SK-MEL-5 (cell line): Measurements from ENCODE around the gene RPS3A. TPM values are rescaled to one million over a fixed set of nuclear protein-coding genes. Genes with fewer than 3 reads are reported as not detected.
"Not testable (repeated sequence)": the region's sequence is repeated elsewhere in the genome, so short reads cannot be mapped to it uniquely, and the experiment has no call there.

Experiments
- DNase-seq: peaks from one replicate; pipeline ENCODE4 v3.0.0-alpha.2; 2016; ENCODE audit warnings: low read depth, low spot score
- in situ Hi-C: cut with HindIII; loops from 2 replicates; pipeline ENCODE4 v1.10.0; 2016; ENCODE audit warnings: low sequenced_read_pairs, high pct_unique_total_duplicates, low pct_unique_long_range_greater_than_20kb
- total RNA-seq: library from RNA; depleted of rRNA; stranded (reverse); fragments of >200 nt; shearing (Covaris generic); gene quantifications from 2 replicates; pipeline ENCODE4 v1.2.3, GENCODE V29; 2014

Gene RPS3A
- total RNA-seq, 1 experiment from 2014 or later = 3,163 TPM

GRCh38 chr4:151105454-151106032 lies 6.1 kb downstream of the RPS3A start:
- DNase-seq = no peak
- in situ Hi-C loops = no loop called here

- in situ Hi-C loops = no loop called here
- DNase-seq = no peak
Observed at GRCh38 chr4:151107063-151107462, 7.6 kb downstream of the RPS3A start.

- in situ Hi-C loops = no loop called here
- no peak for DNase-seq
Observed at GRCh38 chr4:151110236-151110635, 10.8 kb downstream of the RPS3A start.

- in situ Hi-C loops = no loop called here
- peak; percentile 31 for DNase-seq
Observed at GRCh38 chr4:151114338-151114737, 14.9 kb downstream of the RPS3A start.

- DNase-seq = no peak
- in situ Hi-C loops = no loop called here
Observed at GRCh38 chr4:151114986-151115385, 15.6 kb downstream of the RPS3A start.

- in situ Hi-C loops = no loop called here
- DNase-seq = peak; percentile 72
Observed at GRCh38 chr4:151117371-151117962, 18.0 kb downstream of the RPS3A start.

GRCh38 chr4:151129796-151130195 lies 30.4 kb downstream of the RPS3A start:
- DNase-seq = no peak
- in situ Hi-C loops = no loop called here

GRCh38 chr4:151133311-151133710 lies 33.9 kb downstream of the RPS3A start:
- in situ Hi-C loops = no loop called here
- DNase-seq = no peak

- in situ Hi-C loops, DNase-seq: not testable (repeated sequence)
Observed at GRCh38 chr4:151136048-151136447, 36.6 kb downstream of the RPS3A start.

GRCh38 chr4:151139814-151140213 lies 40.4 kb downstream of the RPS3A start:
- in situ Hi-C loops = no loop called here
- no peak for DNase-seq

- in situ Hi-C loops = no loop called here
- no peak for DNase-seq
Observed at GRCh38 chr4:151142758-151143157, 43.3 kb downstream of the RPS3A start.

- DNase-seq = no peak
- in situ Hi-C loops = no loop called here
Observed at GRCh38 chr4:151143162-151143561, 43.7 kb downstream of the RPS3A start.

- in situ Hi-C loops = no loop called here
- no peak for DNase-seq
Observed at GRCh38 chr4:151143811-151144210, 44.4 kb downstream of the RPS3A start.

- in situ Hi-C loops = no loop called here
Observed at GRCh38 chr4:151144329-151145072, 45.1 kb downstream of the RPS3A start.

GRCh38 chr4:151147000-151147399 lies 47.6 kb downstream of the RPS3A start:
- in situ Hi-C loops = no loop called here
- no peak for DNase-seq

More at GRCh38 chr4:151144329-151145072, 45.1 kb downstream of the RPS3A start:
- DNase-seq = no peak

- in situ Hi-C loops = no loop called here
- no peak for DNase-seq
Observed at GRCh38 chr4:151148261-151148660, 48.8 kb downstream of the RPS3A start.

GRCh38 chr4:151150821-151151580 lies 51.6 kb downstream of the RPS3A start:
- DNase-seq = no peak
- in situ Hi-C loops = no loop called here

GRCh38 chr4:151152028-151152427 lies 52.6 kb downstream of the RPS3A start:
- no peak for DNase-seq
- in situ Hi-C loops = no loop called here
